AG09319 (cell line): ENCODE data around the gene UBE3D.

ENCODE experiments used
- DNase-seq: peaks from one replicate; pipeline ENCODE4 v3.0.0-alpha.2; 2010; ENCODE audit warnings: low read depth; ENCODE audit errors: extremely low read depth
- TF ChIP-seq, protein P1 (sequence below): IDR thresholded peaks from 2 replicates; pipeline ENCODE4 v1.5.1; 2011; ENCODE audit warnings: low read depth, mild to moderate bottlenecking, inconsistent platforms, low read length, moderate library complexity

The UBE3D gene

GRCh38 chr6:83055366-83055964, 10.2 kb downstream of the UBE3D start:
- peak; percentile 15 for DNase-seq
- TF ChIP-seq, protein P1, sequence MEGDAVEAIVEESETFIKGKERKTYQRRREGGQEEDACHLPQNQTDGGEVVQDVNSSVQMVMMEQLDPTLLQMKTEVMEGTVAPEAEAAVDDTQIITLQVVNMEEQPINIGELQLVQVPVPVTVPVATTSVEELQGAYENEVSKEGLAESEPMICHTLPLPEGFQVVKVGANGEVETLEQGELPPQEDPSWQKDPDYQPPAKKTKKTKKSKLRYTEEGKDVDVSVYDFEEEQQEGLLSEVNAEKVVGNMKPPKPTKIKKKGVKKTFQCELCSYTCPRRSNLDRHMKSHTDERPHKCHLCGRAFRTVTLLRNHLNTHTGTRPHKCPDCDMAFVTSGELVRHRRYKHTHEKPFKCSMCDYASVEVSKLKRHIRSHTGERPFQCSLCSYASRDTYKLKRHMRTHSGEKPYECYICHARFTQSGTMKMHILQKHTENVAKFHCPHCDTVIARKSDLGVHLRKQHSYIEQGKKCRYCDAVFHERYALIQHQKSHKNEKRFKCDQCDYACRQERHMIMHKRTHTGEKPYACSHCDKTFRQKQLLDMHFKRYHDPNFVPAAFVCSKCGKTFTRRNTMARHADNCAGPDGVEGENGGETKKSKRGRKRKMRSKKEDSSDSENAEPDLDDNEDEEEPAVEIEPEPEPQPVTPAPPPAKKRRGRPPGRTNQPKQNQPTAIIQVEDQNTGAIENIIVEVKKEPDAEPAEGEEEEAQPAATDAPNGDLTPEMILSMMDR, result peak; percentile 83

GRCh38 chr6:83053678-83054077, 12.0 kb downstream of the UBE3D start:
- TF ChIP-seq, protein P1, result no peak
- DNase-seq, result no peak

GRCh38 chr6:83051377-83052172, 14.1 kb downstream of the UBE3D start:
- TF ChIP-seq, protein P1, result no peak
- no peak for DNase-seq

GRCh38 chr6:83047065-83047754, 18.4 kb downstream of the UBE3D start:
- DNase-seq, result no peak
- TF ChIP-seq, protein P1, result no peak

- no peak for DNase-seq
- TF ChIP-seq, protein P1, result no peak
These were observed 21.4 kb downstream of the UBE3D start for GRCh38 chr6:83044091-83044768.

DNA sequence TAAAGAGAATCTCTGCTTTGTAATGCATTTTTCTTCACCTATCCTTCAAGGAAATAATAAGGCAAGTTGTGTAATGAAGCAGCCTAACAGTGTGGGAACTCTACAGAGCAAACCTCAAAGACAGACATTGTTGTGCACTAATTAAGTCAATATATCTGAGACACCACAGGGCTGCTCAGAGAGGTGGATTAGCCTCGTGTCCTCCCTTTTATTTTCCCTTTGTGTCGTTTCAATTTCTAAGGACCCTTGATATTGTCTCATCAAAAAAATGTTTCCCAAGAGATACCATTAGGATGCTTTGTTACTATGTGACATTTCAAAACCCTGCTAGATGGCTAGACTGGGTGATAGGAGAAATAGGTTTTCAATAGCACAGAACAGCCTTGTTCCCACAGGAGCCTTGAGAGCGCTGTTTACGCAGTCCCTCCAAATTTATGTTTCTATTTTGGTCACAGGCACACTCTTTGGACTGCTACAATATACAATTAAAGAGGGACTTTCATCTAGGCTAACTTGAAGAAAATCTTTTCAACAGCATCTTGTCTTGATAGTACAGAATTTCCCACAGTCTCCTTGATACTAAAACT, 23.1 kb downstream of the UBE3D start:
- TF ChIP-seq, protein P1, result no peak
- no peak for DNase-seq
